ENCODE data around the gene SAPCD2.

DNA sequence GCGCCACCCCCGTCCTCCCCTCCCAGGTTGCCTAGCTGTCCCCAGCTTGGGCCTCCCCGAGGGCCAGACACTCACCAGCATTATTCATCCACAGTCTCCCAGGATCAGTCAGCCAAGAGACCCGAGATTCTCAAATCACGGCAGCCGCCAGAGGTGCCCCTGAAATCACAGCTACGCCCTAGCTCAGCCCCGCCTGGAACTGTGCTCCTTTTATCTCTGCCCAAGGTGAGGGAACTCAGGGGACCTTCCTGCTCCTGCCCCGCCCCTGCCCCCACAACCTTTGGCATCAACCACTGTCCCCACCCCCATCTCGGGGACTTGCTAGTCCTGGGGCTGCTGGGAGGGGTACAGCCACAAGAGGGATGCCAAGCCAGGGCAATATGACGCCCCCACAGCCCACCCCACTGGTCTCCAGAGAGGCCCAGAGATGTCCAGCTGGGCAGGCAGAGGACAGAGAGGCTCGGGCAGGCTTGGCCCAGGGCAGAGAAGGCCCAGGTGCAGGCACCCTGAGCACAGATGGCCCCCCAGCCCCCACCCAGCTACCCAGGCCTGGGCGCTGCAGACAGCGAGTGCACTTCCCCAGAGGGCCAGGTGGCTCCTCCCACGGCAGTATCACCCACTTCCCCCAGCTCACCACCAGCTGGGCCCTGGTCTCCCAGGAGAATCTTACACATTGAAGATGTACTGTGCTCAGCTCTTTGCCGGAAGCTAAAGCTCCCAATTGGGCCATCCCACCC lies 38.3 kb downstream of the SAPCD2 start, which contains the start of gene FUT7:
- no peak for TF ChIP-seq CTCF (IDR thresholded peaks at IDR 0.05)
- TF ChIP-seq EP300 (IDR thresholded peaks at IDR 0.05), result no peak
- TF ChIP-seq POLR2A (IDR thresholded peaks at IDR 0.05), result no peak
